GM06990 (cell line): ENCODE results near the gene MAGI1.

Experiments
- DNase-seq: peaks from one replicate; pipeline ENCODE4 v3.0.0-alpha.2; 2011; ENCODE audit not compliant: insufficient read length; ENCODE audit errors: extremely low read depth
- H3K27me3 ChIP-seq: replicated peaks from 2 replicates; pipeline ENCODE4 v1.6.0; 2011; ENCODE audit warnings: low read length; ENCODE audit not compliant: control insufficient read depth, insufficient read depth
- H3K36me3 ChIP-seq: 2 replicates; pipeline ENCODE4 v1.5.1; 2011; ENCODE audit warnings: low read length; ENCODE audit not compliant: control insufficient read depth, insufficient read depth
- H3K4me3 ChIP-seq: replicated peaks from 2 replicates; pipeline ENCODE4 v1.5.1; 2011; ENCODE audit warnings: low read depth, mild to moderate bottlenecking, control low read depth, low read length
- CTCF ChIP-seq: IDR thresholded peaks from 2 replicates; pipeline ENCODE4 v1.5.1; 2011; ENCODE audit warnings: low read length, control low read depth, mild to moderate bottlenecking, inconsistent platforms; ENCODE audit not compliant: insufficient read depth, poor library complexity, severe bottlenecking

Gene MAGI1

GRCh38 chr3:65829228-65829627 is 209.5 kb downstream of the MAGI1 start:
- Histone ChIP-seq H3K36me3 (no peaks in the 10 kb centered on the region), H3K27me3 (no peaks in the 10 kb centered on the region), H3K4me3 (no peak overlapping the region)
- TF ChIP-seq CTCF: no peak
- DNase-seq: no peak

- no peak for TF ChIP-seq CTCF
- Histone ChIP-seq H3K36me3 (no peaks in the 10 kb centered on the region), H3K27me3 (no peaks in the 10 kb centered on the region), H3K4me3 (no peak overlapping the region)
- DNase-seq: no peak
Measured at GRCh38 chr3:65828706-65829105, 210.0 kb downstream of the MAGI1 start.

- no peak for TF ChIP-seq CTCF
- no peak for DNase-seq
- Histone ChIP-seq H3K36me3 (no peaks in the 10 kb centered on the region), H3K27me3 (no peaks in the 10 kb centered on the region), H3K4me3 (no peak overlapping the region)
Measured at GRCh38 chr3:65827076-65827475, 211.6 kb downstream of the MAGI1 start.

- DNase-seq: no peak
- H3K27me3 ChIP-seq: no peaks in the 10 kb centered on the region
Measured at GRCh38 chr3:65824166-65824565, 214.6 kb downstream of the MAGI1 start.

GRCh38 chr3:65820600-65820999 is 218.1 kb downstream of the MAGI1 start:
- no peaks in the 10 kb centered on the region for H3K27me3 ChIP-seq
- no peak for DNase-seq
- TF ChIP-seq CTCF: no peak

More at GRCh38 chr3:65824166-65824565, 214.6 kb downstream of the MAGI1 start:
- no peak overlapping the region for H3K4me3 ChIP-seq
- no peak for TF ChIP-seq CTCF
- H3K36me3 ChIP-seq: no peaks in the 10 kb centered on the region

GRCh38 chr3:65819896-65820295 is 218.8 kb downstream of the MAGI1 start:
- H3K36me3 ChIP-seq: no peaks in the 10 kb centered on the region
- TF ChIP-seq CTCF: no peak
- DNase-seq: no peak
- H3K4me3 ChIP-seq: no peak overlapping the region
- H3K27me3 ChIP-seq: no peaks in the 10 kb centered on the region

More at GRCh38 chr3:65820600-65820999, 218.1 kb downstream of the MAGI1 start:
- no peaks in the 10 kb centered on the region for H3K36me3 ChIP-seq
- no peak overlapping the region for H3K4me3 ChIP-seq
